Stimulated activated CD4-positive, alpha-beta T cell treated with anti-CD3 and anti-CD28 coated beads, Interleukin-4, amount 100 ng/mL, for 4 hours (primary cell): ENCODE measurements around the gene TRNP1.
"Not testable (repeated sequence)": the region's sequence is repeated elsewhere in the genome, so short reads cannot be mapped to it uniquely, and the experiment has no call there.

ENCODE experiments used
- DNase-seq, 2 experiments: peaks; one replicate each; pipeline ENCODE4 v3.0.0-alpha.2; 2020

TRNP1 gene, protein sequence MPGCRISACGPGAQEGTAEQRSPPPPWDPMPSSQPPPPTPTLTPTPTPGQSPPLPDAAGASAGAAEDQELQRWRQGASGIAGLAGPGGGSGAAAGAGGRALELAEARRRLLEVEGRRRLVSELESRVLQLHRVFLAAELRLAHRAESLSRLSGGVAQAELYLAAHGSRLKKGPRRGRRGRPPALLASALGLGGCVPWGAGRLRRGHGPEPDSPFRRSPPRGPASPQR

DNA sequence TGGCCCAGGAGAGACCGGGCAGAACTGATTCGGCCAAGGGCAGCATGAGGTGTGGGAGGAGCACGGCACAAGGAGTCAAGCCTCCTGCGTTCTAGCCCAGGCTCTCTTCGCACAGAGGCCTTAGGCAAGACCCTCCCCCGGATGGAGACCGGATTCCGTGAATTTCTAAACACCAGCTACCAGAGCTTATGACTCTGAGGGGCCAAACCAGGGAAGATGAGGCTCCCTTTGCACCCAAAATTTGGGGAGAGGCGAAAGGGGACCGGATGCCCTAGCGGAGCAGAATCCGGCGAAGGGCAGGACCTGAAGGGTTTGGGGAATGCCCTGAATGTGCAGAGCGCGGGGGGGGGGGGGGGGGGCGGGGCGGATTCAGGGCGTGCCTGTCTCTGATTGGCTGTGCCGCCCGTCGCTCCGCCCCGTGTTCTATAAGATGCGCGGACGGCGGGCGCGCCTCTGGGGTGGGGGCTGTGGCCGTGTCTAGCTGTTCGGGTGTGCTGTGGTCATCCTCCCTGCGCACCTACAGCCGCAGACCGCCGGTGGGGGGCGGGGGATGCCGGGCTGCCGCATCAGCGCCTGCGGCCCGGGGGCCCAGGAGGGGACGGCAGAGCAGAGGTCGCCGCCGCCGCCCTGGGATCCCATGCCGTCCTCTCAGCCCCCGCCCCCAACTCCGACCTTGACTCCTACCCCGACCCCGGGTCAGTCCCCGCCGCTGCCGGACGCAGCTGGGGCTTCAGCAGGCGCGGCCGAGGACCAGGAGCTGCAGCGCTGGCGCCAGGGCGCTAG lies at the start of gene TRNP1:
Gene TRNP1 (plus strand): TSS at position 456 of the 783 bp plus-strand sequence. CDS start 95 bp downstream, at position 551.
- peak; percentile 65 to 74 for DNase-seq

DNA sequence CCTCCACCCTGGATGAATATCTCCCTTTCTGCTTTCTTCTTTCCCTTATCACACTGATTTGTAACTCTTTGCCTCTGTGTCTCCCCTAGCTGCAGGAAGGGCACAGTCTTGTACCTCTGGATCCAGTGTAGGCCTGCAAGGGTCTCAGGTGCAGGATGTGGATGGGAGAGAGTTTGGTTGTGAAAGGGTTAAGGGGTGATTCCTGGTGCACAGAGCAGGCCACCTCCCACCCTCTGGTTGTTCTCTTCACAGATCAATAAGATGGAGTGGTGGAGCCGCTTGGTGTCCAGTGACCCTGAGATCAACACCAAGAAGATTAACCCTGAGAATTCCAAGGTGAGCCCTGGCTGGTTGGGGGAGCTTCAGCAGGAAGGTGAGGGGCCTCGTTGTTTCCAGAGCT lies 48.4 kb upstream of the TRNP1 start:
- DNase-seq, result no peak

DNA sequence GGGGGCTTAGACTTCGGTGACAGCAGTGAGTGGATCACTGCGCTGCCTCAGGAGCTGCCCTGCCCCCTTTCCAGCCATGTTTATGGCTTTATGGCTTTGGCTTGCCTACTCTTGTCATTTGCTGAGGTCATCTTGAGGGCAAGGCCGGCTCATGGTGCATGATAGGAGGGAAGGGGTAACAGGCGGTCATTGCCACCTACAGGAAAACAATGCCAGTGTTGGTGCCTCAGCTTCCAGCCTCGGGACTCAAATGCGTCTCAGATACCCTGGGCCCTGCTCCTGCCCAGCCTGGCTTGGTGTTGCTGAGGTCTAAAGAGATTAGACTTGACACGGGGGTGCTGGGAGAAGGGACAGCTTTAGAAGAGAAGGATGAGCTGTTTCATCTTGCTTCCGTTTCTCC lies 47.8 kb upstream of the TRNP1 start:
- DNase-seq, result no peak

DNA sequence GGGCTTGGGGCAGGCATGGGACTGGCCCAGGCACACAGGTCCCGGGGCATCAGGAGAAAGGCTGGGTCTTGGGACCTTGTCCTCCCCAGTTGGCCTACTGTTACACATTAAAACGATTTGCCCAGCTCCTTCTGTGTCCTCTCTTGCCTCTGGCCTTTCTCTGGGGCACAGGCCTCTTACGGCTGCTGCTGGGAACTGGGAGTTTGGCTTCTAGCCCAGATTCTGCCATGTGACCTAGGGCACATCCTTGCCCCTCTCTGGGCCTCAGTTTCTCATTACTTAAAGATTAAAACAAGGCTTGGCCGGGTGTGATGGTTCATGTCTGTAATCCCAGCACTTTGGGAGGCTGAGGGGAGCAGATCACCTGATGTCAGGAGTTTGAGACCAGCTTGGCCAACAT lies 47.2 kb upstream of the TRNP1 start:
- no peak for DNase-seq

DNA sequence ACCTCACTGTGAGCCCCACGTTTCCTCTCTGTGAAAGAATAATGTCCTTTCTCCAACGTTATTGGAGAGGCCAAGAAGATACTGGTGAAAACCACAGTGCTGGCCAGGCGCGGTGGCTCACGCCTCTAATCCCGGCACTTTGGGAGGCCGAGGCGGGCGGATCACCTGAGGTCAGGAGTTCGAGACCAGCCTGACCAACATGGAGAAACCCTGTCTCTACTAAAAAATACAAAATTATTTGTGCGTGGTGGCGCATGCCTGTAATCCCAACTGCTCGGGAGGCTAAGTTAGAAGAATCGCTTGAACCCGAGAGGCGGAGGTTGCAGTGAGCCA lies 44.8 kb upstream of the TRNP1 start:
- DNase-seq, result not testable (repeated sequence)

DNA sequence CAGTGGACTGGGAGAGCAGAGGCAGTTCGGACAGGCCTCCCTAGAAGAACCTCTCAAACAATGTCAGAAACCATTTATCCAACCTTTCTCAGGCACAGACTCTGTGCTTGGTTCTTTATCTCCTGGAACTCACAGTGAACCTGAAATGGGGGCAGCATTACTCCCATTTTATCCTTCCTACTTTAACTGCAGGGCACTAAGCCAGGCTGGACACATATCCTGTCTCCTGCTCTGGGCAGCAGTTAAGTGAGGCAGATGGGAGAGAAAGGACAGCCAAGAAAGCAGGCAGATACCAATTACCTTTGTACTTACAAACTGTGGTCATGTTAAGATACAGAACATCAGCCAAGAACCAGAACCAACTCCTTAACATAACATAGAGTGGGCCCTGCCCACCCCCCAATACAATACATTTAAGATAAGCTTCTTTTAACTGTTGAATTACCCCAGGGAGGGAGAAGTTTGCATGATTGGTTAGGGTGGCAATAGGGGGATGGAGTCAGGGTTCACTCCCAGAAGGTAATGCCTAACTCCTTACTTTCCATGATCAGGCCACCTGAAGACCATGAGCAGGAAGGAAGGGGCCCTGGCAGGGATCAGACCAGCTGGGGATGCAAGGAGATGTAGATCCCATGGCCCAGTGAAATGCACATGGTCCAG lies 44.1 kb upstream of the TRNP1 start:
- no peak for DNase-seq

DNA sequence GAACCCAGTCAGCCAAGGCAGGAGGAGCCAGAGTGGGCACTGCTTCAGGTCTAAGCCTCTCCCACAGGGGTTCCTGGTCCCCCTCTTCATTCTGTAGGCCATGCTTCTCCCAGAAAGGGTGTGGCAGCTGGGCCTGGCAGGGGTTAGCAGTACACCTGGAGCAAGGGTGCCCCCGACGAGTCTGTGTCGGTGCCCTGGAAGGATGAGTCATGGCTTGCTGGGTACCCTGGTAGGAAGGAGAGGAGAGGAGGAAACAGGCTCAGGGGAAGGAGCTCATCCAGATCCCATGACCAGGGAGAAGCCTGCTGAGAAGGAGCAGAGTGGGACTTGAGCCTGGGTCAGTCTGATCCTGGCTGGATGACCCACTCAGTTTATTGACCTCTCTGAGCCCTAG lies 43.6 kb upstream of the TRNP1 start:
- no peak for DNase-seq

DNA sequence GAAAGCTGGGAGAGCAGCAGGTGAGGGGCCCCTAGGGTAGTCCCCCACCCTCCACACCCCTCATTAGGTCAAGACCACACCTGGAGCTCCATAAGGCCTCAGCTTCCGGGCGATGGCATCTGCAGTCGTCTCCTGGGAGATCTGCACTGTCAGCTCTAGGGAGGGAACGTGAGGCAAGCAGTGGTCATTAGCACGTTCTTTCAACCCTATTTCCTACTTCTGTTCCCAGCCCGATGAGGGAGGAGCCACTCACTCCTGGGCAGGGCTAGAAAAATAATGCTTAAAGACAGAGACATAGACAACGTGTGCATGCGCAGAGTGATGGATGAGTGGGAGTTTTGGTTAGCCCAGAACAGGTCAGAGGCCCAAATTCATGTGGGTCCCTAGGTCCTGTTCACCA lies 42.9 kb upstream of the TRNP1 start:
- DNase-seq, result no peak

DNA sequence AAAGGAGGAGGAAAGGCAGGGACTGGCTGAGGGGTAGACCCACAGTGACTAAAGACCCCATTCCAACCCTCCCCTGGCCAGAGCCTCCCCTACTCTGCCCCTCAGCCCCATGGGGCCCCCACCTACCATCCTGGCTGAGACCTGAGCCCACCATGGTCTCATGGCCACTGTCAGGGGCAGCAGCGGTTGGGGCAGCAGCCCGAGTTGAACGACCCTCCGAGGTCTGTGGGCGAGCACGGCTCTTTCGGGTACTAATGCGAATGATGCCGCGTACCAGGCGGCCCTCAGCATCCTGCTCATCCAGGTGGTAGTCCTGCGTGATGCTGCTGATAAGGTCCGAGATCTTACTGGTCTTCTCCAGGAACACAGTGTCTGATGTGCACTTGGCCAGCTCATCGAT lies 42.3 kb upstream of the TRNP1 start:
- DNase-seq, result no peak

DNA sequence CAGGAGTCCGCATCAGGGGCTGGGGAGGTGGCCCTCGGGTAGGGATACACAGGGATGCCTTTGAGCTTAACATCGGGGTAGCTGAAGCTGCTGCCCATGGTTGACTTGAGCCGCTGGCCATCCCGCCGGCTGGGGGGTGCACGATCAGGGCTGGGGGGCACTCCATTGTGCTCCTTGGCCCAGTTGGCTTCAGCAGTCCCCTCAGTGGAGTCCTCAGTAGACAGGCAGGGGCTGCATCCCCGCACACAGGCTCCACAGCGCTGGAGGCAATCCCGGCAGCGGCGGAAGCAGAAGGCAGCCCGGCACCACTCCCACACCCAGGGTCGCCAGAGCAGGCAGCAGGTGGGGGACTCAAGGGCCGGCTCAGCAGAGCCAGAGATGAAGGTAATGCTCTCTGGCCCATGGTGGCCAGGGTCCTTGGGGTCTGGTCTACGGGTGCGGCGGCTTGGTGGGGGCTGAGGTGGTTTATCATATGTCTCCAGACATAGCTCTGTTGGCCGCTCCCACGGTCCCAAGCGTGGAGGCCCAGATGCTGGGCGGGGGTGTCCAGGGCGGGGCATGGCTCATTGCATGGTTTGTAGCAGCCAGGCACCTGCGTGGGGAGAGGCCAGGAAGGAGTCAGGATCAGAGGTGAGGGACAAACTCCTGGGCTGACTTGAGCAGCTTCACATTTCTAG lies 41.5 kb upstream of the TRNP1 start:
- DNase-seq, result no peak

DNA sequence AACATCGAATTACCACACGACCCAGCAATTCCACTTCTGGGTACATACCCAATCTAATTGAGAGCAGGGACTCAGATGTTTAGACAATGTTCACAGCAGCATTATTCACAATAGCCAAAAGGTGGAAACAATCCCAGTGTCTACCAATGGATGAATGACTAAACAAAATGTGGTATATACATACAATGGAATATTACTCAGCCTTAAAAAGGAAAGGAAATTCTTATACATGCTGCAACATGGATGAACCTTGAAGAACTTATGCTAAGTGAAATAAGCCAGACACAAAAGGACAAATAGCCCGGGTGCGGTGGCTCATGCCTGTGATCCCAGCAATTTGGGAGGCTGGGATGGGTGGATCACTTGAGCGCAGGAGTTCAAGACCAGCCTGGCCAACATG lies 40.1 kb upstream of the TRNP1 start:
- no peak for DNase-seq

DNA sequence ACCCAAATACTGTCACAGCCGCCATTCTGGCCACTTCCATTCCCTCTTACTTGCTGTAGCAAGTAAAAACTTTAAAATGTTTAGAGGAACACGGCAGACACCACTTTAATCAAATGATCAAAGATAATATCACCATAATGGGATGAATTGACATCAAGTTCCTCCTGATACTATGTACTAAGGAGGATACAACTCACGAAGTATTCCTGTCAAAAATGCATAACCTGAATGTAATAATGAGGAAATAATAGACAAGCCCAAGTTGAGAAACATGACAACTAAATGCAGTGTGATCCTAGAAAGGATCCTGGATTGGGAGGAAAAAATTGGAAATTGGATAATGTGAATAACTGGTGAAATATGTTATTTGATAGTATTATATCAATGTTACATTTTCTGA lies 37.2 kb upstream of the TRNP1 start:
- no peak for DNase-seq

DNA sequence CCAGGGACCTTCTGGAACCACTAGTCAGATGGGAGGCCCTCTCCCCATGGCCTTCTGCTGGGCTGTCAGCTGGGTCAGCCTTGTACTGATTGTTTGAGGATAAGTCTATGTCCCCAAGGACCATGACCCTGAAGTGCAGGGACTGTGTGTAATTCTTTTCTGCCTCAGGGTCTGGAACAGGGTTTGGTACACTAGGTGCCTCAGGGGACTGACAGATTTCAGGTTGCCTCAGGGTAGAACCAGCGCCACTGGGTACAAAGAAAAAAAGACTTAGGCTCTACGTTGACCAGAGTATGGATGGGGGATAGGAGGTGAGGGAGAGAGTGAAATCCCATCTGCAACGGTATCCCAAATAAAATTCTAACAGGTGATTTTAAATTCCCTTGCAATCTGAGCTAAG lies 36.2 kb upstream of the TRNP1 start:
- DNase-seq, result no peak

DNA sequence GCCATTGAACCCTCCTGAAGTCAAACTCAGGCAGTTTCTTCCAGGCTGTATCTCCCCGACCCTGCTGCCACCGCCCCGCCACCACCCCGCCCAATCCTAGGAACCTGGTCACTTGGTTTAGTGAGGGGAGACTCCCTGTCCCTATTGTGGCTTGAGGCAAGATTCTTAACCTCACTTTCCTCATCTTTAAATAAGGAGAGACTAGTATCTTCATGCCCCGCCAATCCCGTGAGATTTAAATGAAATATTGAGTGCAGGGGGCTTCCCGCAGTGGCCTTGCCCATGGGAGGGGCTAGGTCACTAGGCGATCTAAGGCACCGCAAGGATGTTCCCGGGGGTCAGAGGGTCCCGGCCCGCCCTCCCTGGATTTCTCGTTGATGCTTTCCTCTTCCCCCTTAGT lies 34.2 kb upstream of the TRNP1 start:
- no peak for DNase-seq

DNA sequence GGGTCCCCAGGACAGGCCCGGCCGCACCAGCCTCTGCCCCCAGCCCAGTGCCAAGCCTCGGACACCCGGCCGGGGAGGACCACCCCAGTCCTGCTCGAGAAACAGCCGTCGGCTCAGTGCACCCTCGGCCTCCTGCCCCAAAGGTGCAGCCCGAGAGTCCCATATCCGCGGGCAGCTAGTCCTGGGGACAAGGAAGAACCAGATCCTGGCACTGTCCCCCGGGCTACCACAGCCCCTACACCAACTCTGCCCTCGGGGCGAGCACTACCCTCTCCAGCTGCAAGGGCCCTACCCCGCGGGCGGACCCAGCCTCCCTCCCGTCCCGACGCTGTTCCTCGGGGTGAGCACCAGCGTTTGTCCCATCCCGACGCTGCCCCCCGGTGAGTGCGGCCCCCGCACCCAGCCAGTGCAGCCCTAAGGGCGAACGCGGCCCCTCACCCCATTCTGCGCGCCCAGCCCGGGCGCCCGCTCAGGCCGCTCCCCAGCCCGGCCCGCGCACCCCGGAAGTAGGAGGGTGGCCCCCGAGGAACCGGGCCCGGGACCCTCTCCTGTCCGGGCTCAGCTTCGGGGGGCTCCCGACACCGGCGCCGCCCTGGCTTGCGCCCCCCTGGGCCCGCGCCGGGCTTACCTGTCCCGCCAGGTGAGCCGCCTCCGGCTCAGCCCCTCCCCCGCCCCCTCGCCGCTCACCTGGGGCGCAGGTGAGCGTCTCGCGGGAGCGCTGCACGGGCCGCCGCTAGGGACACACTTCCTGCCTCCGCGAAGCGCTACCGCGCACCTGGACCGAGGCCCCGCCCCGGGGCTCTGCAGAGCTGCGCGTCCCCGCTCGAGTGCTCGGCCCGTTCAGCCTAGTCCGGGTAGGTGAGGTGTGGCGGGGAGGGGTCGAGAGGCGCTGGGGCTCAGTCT lies 33.5 kb upstream of the TRNP1 start, which contains the start of gene KDF1:
Gene KDF1 (minus strand): TSS at position 747 of the 903 bp plus-strand sequence. CDS start 8,088 bp downstream, outside the sequence.
- peak; percentile 28 to 45 for DNase-seq

DNA sequence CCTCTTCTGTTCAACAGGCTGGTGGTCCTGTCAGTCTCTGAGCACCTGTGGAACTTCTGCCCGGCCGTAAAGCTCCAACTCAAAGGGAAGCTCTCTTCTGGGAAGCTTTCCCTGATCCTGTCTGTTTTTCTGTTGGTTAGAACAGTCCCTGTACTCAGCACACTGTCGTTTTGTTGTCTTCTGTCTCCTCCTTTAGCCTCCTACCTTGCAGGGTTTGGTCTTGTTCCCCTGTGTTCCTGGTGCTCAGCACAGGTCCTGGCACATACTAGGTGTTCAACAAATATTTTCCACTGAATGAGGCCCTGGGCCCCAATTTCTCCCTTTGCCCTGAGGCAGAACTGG lies 32.9 kb upstream of the TRNP1 start:
- DNase-seq, result no peak

DNA sequence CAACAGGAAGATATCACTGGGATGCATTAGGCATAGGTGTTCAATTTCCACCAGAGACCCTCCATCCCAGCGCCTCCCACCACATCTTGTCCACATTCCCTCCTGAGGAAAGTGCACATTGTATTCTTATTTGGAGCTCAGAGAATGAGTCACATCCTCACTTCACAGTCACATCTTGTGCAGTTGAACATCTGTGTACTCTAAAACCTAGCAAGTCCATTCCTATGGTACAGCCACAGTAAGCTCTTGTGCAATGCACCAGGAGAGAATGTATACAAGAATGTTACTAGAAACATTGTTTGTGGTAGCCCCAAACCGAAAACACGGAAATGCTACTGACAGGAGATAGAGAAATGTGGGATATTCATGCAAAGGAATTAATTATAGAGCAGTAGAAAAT lies 31.7 kb upstream of the TRNP1 start:
- no peak for DNase-seq

DNA sequence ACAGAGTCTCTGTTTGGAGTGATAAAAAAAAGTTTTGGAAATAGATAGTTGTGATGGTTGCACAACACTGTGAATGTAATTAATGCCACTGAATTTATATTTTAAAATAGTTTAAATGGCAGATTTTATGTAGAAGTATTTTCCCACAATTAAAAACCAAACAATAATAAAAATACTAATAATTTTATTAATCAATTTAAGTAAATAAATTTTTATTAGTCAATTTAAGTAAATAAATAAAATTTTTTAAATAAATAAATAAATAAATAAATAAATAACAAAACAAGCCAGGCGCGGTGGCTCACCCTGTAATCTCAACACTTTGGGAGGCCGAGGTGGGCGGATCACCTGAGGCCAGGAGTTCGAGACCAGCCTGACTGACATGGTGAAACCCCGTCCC lies 28.3 kb upstream of the TRNP1 start:
- no peak for DNase-seq

DNA sequence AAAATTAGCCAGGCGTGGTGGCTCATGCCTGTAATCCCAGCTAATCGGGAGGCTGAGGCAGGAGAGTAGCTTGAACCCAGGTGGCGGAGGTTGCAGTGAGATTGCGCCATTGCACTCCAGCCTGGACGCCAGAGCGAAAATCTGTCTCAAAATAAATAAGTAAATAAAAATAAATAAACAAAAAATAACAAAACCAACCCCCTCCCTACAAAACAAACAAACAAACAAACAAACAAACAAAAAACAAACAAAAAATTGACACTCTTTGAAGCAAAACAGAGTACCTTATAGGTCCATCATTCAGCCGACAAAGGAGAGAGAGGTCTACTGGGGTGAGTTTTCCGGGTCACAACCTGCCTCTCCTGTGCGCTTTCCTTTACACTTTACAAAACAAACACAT lies 27.9 kb upstream of the TRNP1 start:
- no peak for DNase-seq

DNA sequence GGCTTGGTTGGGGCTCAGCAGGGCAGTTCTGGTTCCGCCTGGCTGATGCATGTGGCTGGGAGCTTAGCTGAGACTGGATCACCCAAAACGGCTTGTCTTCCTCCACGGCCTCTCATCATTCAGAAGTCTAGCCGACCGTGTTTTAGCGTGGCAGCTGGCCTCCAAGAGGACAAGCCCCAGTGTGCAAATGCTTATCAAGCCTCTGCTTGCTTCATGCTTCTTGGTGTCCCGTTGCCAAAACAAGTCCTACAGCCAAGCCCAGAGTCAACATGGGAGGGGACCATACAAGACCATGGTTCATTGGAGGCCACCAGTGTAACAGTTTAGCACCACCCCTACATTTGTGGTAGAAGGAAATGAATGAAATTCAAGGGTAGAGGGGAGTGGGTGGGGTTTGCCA lies 22.7 kb upstream of the TRNP1 start:
- DNase-seq, result no peak

DNA sequence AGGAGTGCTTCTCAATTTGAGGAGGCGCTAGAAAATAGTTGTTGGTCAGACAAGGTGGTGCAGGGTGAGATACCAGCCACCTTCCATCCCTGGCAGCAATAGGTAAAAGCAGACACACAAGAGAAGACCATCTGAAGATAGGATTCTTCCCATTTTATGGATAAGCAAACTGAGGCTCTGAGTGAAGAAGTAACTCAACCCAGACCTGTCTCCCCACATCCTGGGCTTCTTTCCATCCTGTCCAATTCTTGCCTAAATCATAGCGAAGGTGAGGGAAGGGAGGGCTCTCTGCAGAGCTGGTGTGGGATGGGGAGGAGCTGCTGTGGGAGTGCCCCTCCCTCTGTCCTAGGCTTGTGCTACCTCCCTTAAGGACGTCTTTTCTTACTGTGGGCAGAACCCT lies 21.9 kb upstream of the TRNP1 start:
- no peak for DNase-seq

DNA sequence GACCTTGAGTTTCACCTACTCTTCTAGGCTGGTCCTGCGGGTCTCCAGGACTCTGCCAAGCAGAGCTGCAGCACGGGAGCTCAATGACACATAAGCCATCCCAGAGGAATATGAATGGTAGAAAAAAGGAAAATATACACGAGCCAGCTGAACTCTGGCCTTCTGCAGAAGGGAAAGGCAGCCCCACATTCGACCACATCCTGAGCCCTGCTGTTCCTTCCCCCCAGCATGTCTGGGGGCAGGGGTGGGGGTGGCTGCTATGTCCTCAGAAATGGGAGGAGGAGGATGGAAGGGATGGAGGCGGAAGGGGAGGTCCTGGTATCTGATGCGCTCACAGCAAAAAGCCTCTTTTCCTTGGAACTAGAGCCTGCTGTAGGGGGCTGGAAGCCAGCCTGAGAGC lies 21.1 kb upstream of the TRNP1 start:
- no peak for DNase-seq

DNA sequence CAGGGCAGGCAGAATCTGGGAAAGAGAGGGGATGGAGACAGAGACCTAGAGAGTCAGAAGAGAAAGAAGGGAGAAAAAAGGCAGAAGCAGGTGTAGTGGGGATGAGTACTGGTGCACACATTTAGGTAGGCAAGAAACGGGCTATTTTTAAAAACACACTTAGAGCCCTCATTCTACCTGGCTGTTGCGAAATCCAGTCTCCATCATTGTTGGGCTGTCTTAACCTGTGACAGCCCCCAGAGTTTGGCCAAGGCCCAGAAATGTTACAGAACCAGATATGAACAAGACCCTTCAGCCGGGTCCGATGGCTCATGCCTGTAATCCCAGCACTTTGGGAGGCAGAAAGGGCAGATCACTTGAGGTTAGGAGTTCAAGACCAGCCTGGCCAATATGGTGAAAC lies 20.7 kb upstream of the TRNP1 start:
- no peak for DNase-seq
